Peyer's patch (tissue), 4 donors: ENCODE results near the gene ST3GAL4. TPM values are rescaled to one million over a fixed set of nuclear protein-coding genes. Genes with fewer than 3 reads are reported as not detected.
A peak's percentile ranks its signal among the peaks of the same experiment; 100 is the strongest.
"Not testable (repeated sequence)": the region's sequence is repeated elsewhere in the genome, so short reads cannot be mapped to it uniquely, and the experiment has no call there.

ENCODE experiments used
- DNase-seq, 3 donors: peaks; one replicate each; pipeline ENCODE4 v3.0.0-alpha.2; 2017 to 2019
- H3K27ac ChIP-seq, 4 donors: fragments of 200-600 bp; sonication (generic); one replicate each; pipeline ENCODE4 v1.5.1; 2016 to 2019
- H3K27me3 ChIP-seq, 2 donors: fragments of 200-600 bp; sonication (generic); one replicate each; pipeline ENCODE4 v1.5.1; 2019
- H3K36me3 ChIP-seq, 3 donors: fragments of 200-600 bp; sonication (generic); one replicate each; pipeline ENCODE4 v1.5.1; 2016 to 2019
- H3K4me1 ChIP-seq, 4 donors: fragments of 200-600 bp; sonication (generic); one replicate each; pipeline ENCODE4 v1.5.1; 2016 to 2019
- H3K4me3 ChIP-seq, 4 donors: fragments of 200-600 bp; sonication (generic); 1 replicate in 3 of 4; 2 replicates in 1 of 4; pipeline ENCODE4 v1.5.1; 2016 to 2019; ENCODE audit warnings: mild to moderate bottlenecking in 1 of 4
- H3K9me3 ChIP-seq, 4 donors: fragments of 200-600 bp; sonication (generic); one replicate each; pipeline ENCODE4 v1.5.1; 2016 to 2019; ENCODE audit warnings: mild to moderate bottlenecking in 1 of 4
- POLR2A ChIP-seq, 2 donors: fragments of 450-650 bp; IDR thresholded peaks; one replicate each; pipeline ENCODE4 v1.5.1; 2017; ENCODE audit warnings: antibody characterized with exemption in 2 of 2, mild to moderate bottlenecking in 2 of 2, moderate library complexity in 2 of 2
- total RNA-seq, 4 donors: library from RNA; depleted of rRNA; stranded (reverse); fragments of >200 nt; gene quantifications; one replicate each; pipeline ENCODE4 v1.1.0, GENCODE V29; 2016
- TF ChIP-seq, protein P1 (sequence below), 6 experiments: fragments of 450-650 bp in 4 of 6; fragments of 200-600 bp in 2 of 6; sonication (generic) in 1 of 6; IDR thresholded peaks; one replicate each; pipeline ENCODE4 v1.5.1; 2017 to 2019; ENCODE audit warnings: antibody characterized with exemption in 6 of 6, mild to moderate bottlenecking in 3 of 6, moderate library complexity in 1 of 6

Gene ST3GAL4
- total RNA-seq, 4 donors from 2014 or later: 1.1 to 14.0 (median 8.6) TPM

GRCh38 chr11:126391970-126392632, 36.6 kb downstream of the ST3GAL4 start:
- Histone ChIP-seq H3K9me3 (no peaks in the 10 kb centered on the region), H3K4me1 (peaks cover 0 to 14% (median 0%) of the 10 kb centered on the region in 4 donors), H3K36me3 (no peaks in the 10 kb centered on the region), H3K27me3 (no peaks in the 10 kb centered on the region), H3K27ac (peak overlapping the region in 2 of 4 donors; percentile 1 to 22), H3K4me3 (no peak overlapping the region)
- DNase-seq: no peak
- TF ChIP-seq, protein P1, sequence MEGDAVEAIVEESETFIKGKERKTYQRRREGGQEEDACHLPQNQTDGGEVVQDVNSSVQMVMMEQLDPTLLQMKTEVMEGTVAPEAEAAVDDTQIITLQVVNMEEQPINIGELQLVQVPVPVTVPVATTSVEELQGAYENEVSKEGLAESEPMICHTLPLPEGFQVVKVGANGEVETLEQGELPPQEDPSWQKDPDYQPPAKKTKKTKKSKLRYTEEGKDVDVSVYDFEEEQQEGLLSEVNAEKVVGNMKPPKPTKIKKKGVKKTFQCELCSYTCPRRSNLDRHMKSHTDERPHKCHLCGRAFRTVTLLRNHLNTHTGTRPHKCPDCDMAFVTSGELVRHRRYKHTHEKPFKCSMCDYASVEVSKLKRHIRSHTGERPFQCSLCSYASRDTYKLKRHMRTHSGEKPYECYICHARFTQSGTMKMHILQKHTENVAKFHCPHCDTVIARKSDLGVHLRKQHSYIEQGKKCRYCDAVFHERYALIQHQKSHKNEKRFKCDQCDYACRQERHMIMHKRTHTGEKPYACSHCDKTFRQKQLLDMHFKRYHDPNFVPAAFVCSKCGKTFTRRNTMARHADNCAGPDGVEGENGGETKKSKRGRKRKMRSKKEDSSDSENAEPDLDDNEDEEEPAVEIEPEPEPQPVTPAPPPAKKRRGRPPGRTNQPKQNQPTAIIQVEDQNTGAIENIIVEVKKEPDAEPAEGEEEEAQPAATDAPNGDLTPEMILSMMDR (IDR thresholded peaks at IDR 0.05): no peak
- TF ChIP-seq POLR2A (IDR thresholded peaks at IDR 0.05): no peak

- DNase-seq: no peak
- no peaks in the 10 kb centered on the region for H3K36me3 ChIP-seq
- H3K4me3 ChIP-seq: no peak overlapping the region
- TF ChIP-seq, protein P1 (IDR thresholded peaks at IDR 0.05): no peak
- TF ChIP-seq POLR2A (IDR thresholded peaks at IDR 0.05): no peak
- peaks cover 0 to 14% (median 0%) of the 10 kb centered on the region in 4 donors for H3K4me1 ChIP-seq
- peak overlapping the region in 2 of 4 donors; percentile 1 to 22 for H3K27ac ChIP-seq
- no peaks in the 10 kb centered on the region for H3K27me3 ChIP-seq
- no peaks in the 10 kb centered on the region for H3K9me3 ChIP-seq
These were observed 37.1 kb downstream of the ST3GAL4 start for GRCh38 chr11:126392633-126393013.

GRCh38 chr11:126393143-126393542, 37.7 kb downstream of the ST3GAL4 start:
- Histone ChIP-seq H3K4me3 (no peak overlapping the region), H3K4me1 (peaks cover 0 to 14% (median 0%) of the 10 kb centered on the region in 4 donors), H3K27ac (peak overlapping the region in 1 of 4 donors; percentile 22), H3K36me3 (no peaks in the 10 kb centered on the region), H3K27me3 (no peaks in the 10 kb centered on the region), H3K9me3 (no peaks in the 10 kb centered on the region)
- no peak for DNase-seq
- TF ChIP-seq, protein P1 (IDR thresholded peaks at IDR 0.05): no peak
- TF ChIP-seq POLR2A (IDR thresholded peaks at IDR 0.05): no peak

- H3K27me3 ChIP-seq: no peaks in the 10 kb centered on the region
- no peak overlapping the region for H3K4me3 ChIP-seq
- H3K36me3 ChIP-seq: no peaks in the 10 kb centered on the region
- H3K4me1 ChIP-seq: peaks cover 0 to 14% (median 0%) of the 10 kb centered on the region in 4 donors
- H3K9me3 ChIP-seq: no peaks in the 10 kb centered on the region
- no peak for DNase-seq
- no peak overlapping the region for H3K27ac ChIP-seq
- TF ChIP-seq POLR2A (IDR thresholded peaks at IDR 0.05): no peak
- TF ChIP-seq, protein P1 (IDR thresholded peaks at IDR 0.05): no peak
These were observed 38.5 kb downstream of the ST3GAL4 start for GRCh38 chr11:126394036-126394435.

DNA sequence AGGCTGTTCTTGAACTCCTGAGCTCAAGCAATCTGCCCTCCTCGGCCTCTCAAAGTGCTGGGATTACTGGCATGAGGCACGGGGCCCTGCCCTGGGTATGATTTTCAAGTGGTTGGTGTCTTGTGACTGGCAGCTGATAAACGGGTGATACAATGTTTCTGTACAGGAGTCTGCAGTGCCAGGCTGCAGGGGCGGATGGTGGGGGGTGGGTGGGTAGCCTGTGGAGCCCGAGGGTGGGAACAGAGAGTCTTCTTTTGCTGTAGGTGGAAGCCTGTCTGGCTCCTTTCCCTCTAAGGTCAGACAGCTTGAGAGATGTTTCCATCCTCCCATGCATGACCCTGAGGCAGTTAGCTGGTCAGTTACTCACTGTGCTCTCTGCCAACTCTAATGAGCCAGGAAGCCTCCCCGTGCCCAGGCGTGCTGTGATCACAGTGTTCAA, 39.2 kb downstream of the ST3GAL4 start:
- not testable (repeated sequence) for H3K36me3 ChIP-seq, DNase-seq, H3K27ac ChIP-seq, H3K9me3 ChIP-seq, H3K27me3 ChIP-seq, H3K4me3 ChIP-seq
- H3K4me1 ChIP-seq: peaks cover 0 to 14% (median 0%) of the 10 kb centered on the region in 4 donors

GRCh38 chr11:126395784-126396183, 40.3 kb downstream of the ST3GAL4 start:
- H3K4me1 ChIP-seq: peaks cover 0 to 14% (median 0%) of the 10 kb centered on the region in 4 donors
- DNase-seq: peak in 1 of 3 donors; percentile 58
- H3K4me3 ChIP-seq, H3K9me3 ChIP-seq, H3K36me3 ChIP-seq, H3K27me3 ChIP-seq, H3K27ac ChIP-seq: not testable (repeated sequence)

- not testable (repeated sequence) for H3K36me3 ChIP-seq, DNase-seq, H3K9me3 ChIP-seq, H3K27ac ChIP-seq, H3K4me3 ChIP-seq, H3K27me3 ChIP-seq
- peaks cover 0 to 12% (median 0%) of the 10 kb centered on the region in 4 donors for H3K4me1 ChIP-seq
These were observed 40.8 kb downstream of the ST3GAL4 start for GRCh38 chr11:126396266-126396665.
